Lower leg skin (tissue), 4 donors: ENCODE measurements around the gene PRM3. TPM values are rescaled to one million over a fixed set of nuclear protein-coding genes. Genes with fewer than 3 reads are reported as not detected.
A peak's percentile ranks its signal among the peaks of the same experiment; 100 is the strongest.

Source experiments
- DNase-seq, 2 donors: peaks; one replicate each; pipeline ENCODE4 v3.0.0-alpha.2; 2019; ENCODE audit warnings: low spot score in 2 of 2
- H3K4me3 ChIP-seq: fragments of 200-600 bp; sonication (generic); 2 replicates; pipeline ENCODE4 v1.5.1; 2017; ENCODE audit warnings: mild to moderate bottlenecking, low read depth; ENCODE audit not compliant: poor library complexity, severe bottlenecking
- CTCF ChIP-seq, 3 donors: fragments of 450-650 bp; IDR thresholded peaks; one replicate each; pipeline ENCODE4 v1.5.1; 2016; ENCODE audit warnings: antibody characterized with exemption in 3 of 3, mild to moderate bottlenecking in 3 of 3, moderate library complexity in 2 of 3
- POLR2A ChIP-seq, 2 donors: fragments of 450-650 bp; IDR thresholded peaks; one replicate each; pipeline ENCODE4 v1.6.1; 2016 to 2017; ENCODE audit warnings: antibody characterized with exemption in 2 of 2, mild to moderate bottlenecking in 1 of 2, moderate library complexity in 1 of 2
- WGBS, 2 donors: methylation state at CpG; one replicate each; pipeline ENCODE4 v1.1.5; 2018; 5-methylcytosine and 5-hydroxymethylcytosine counted together
- intact Hi-C: fragments of 100-400 bp; cut with DNase I; formaldehyde crosslinking; loops from one replicate; pipeline ENCODE4 v1.15.0; 2023; ENCODE audit warnings: low total_unique reads
- total RNA-seq, 4 donors: library from RNA; depleted of rRNA; stranded (reverse); fragments of >200 nt; gene quantifications; one replicate each; pipeline ENCODE4 v1.1.0, GENCODE V29; 2016

PRM3 gene
- total RNA-seq, 4 donors from 2014 or later, result not detected

GRCh38 chr16:11312718-11313492, 39.5 kb upstream of the PRM3 start:
- TF ChIP-seq POLR2A (IDR thresholded peaks at IDR 0.05) (no peak), CTCF (IDR thresholded peaks at IDR 0.05) (no peak)
- WGBS, 2 donors, result 55 to 58% methylated on average over 8 of the region's 8 CpGs
- H3K4me3 ChIP-seq, result no peak overlapping the region
- intact Hi-C loops, result no loop called here
- DNase-seq, result no peak

DNA sequence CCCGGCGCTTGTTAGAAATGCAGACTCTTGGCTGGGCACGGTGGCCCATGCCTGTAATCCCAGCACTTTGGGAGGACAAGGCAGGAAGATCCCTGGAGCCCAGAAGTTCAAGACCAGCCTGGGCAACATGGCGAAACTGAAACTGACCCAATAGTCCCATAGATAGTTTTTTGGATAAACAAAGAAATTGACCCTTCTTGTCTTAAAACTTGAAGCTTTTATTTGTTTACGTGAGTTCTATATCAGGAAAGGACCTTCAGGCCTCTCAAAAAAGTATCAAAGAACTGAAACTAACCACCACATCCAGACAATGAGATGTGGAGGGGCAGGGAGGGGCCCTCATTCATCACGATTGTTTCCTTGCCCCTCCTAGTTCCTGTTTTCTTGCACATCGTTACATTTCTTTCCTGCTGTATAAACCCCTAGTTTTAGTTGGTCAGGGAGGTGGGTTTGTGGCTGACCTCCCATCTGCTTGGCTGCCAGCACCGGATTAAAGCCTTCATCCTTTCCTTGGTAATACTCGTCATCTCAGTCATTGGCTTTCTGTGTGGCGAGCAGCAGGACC, 37.6 kb upstream of the PRM3 start:
- no peak for DNase-seq
- intact Hi-C loops, result no loop called here
- WGBS, 2 donors, result 74 to 79% methylated on average over 10 of the region's 10 CpGs

GRCh38 chr16:11310634-11310977, 37.2 kb upstream of the PRM3 start:
- 85 to 93% methylated on average over 3 of the region's 3 CpGs for WGBS, 2 donors
- TF ChIP-seq CTCF (IDR thresholded peaks at IDR 0.05) (no peak), POLR2A (IDR thresholded peaks at IDR 0.05) (no peak)
- intact Hi-C loops, result no loop called here
- H3K4me3 ChIP-seq, result no peak overlapping the region
- no peak for DNase-seq

More for the DNA sequence above, 37.6 kb upstream of the PRM3 start:
- TF ChIP-seq POLR2A (IDR thresholded peaks at IDR 0.05) (no peak), CTCF (IDR thresholded peaks at IDR 0.05) (no peak)
- H3K4me3 ChIP-seq, result no peak overlapping the region

DNA sequence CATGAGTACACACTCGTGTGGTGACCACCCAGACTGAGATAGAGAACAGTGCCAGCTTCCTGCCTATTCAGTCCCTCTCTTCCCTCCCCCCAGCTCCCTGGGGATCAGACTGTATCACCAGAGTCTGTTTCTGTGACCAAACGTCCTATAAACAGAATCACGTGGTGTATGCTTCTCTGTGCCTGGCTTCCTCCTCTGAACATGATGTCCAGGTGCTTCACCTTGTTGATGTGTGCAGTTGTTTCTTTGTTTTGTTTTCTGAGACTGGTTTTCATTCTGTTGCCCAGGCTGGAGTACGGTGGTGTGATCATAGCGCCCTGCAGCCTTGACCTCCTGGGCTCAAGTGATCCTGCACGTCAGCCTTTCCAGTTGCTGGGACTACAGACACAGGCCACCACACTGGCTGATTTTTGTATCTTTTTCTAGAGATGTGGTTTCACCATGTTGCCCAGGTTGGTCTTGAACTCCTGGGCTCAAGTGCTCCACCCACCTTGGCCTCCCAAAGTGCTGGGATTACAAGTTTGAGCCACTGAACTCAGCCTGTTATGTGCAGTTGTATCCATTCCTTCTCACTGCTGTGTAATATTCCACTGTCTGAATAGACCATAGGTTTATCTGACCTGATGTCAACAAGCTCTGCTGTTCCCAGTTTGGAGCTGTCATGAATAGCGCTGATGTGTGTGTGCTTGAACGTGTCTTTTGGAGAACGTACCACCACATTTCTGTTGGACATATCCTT, 36.6 kb upstream of the PRM3 start:
- WGBS, 2 donors, result 75 to 77% methylated on average over 9 of the region's 9 CpGs
- intact Hi-C loops, result no loop called here
- H3K4me3 ChIP-seq, result no peak overlapping the region
- DNase-seq, result no peak
- no peak for TF ChIP-seq POLR2A (IDR thresholded peaks at IDR 0.05)
- peak in 1 of 3 donors; percentile 8 for TF ChIP-seq CTCF (IDR thresholded peaks at IDR 0.05)

DNA sequence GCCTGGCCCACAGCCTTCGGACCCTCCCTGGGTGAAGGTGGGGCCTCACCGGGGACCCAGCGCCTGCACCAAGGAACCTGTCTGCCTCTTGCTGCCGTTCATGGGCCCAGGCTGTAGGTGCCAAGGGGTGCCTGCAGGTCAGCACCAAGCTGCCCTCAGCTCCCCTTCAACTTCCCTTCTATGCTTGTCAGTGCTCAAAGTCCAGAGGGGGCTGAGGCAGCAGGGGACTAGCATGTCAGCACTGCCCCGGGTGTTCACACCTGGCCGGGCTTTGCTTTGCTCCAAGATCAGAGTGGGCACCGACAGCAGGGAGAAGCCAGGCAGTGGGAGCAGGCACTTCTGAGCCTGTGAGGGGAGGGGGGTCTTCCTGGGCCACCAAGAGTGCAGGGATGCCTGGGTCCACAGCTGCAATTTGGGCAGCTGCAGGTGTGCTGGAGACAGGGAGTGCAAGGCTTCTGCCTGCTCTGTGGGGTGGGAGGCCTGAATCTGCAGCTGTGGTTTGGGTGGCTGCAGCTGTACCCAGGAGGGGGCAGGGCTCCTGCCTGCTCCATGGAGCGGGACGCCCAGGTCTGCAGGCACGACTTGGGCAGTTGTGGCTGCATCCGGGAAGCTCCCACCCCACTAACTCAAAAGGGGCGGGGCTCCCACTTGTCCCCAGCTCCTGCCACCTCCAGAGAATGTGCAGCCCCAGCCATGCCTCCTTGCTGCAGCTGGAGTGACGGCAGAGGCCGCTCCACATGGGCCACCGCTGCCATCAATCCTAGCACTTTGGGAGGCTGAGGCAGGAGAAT, 35.3 kb upstream of the PRM3 start:
- intact Hi-C loops, result no loop called here
- no peak overlapping the region for H3K4me3 ChIP-seq
- TF ChIP-seq POLR2A (IDR thresholded peaks at IDR 0.05) (no peak), CTCF (IDR thresholded peaks at IDR 0.05) (no peak)
- WGBS, 2 donors, result 72 to 75% methylated on average over 15 of the region's 15 CpGs
- DNase-seq, result no peak
